HCT116 (cell line): Measurements from ENCODE around the gene SSRP1. TPM values are rescaled to one million over a fixed set of nuclear protein-coding genes. Genes with fewer than 3 reads are reported as not detected.

Experiments
- ATAC-seq: fragments of 200-7000 bp; cut with Tn5 transposase; 2 replicates; pipeline ENCODE4 v1.9.1; 2020; ENCODE audit warnings: mild to moderate bottlenecking, moderate library complexity
- BruUV-seq: library from RNA; stranded (reverse); fragments of 400-500 nt; replicated peaks from 2 replicates; lab custom pipeline; 2021; lab: Mats Ljungman, UMichigan
- CTCF ChIA-PET: fragments of 300-600 bp; sonication (Branson Sonifier 250); formaldehyde crosslinking; loops from one replicate; lab custom pipeline; 2021; ENCODE audit warnings: antibody characterized with exemption; lab: Charles Lee
- POLR2A ChIA-PET: fragments of 300-600, 350-600 bp; sonication (Branson Sonifier 250); formaldehyde crosslinking; loops from one replicate; lab custom pipeline; 2021; ENCODE audit warnings: antibody characterized with exemption; lab: Charles Lee
- RAD21 ChIA-PET, 2 experiments: fragments of 300-600 bp; sonication (Branson Sonifier 250); formaldehyde crosslinking; loops; one replicate each; lab custom pipeline; 2023; ENCODE audit warnings: low total read pairs in 2 of 2; ENCODE audit not compliant: uncharacterized antibody in 2 of 2, unreplicated experiment in 2 of 2, low non-redundant PET in 1 of 2; lab: Charles Lee
- DNase-seq: peaks from one replicate; pipeline ENCODE4 v3.0.0-alpha.2; 2010; ENCODE audit warnings: low read depth, low spot score
- H2AFZ ChIP-seq: fragments of 200-600 bp; shearing (Covaris generic), sonication (generic); 2 replicates; pipeline ENCODE4 v1.6.1; 2017; ENCODE audit warnings: low read depth, mixed run types, mixed read lengths, antibody characterized with exemption, low read length; ENCODE audit not compliant: poor library complexity, severe bottlenecking
- H3K27ac ChIP-seq: 2 replicates; pipeline ENCODE4 v1.5.1; 2012; ENCODE audit warnings: low read depth, low read length
- H3K27me3 ChIP-seq: fragments of 200-600 bp; sonication (generic); 2 replicates; pipeline ENCODE4 v1.6.1; 2016; ENCODE audit warnings: mixed run types, low read length, mixed read lengths; ENCODE audit not compliant: insufficient read depth
- H3K36me3 ChIP-seq, 2 experiments: fragments of 200-500 bp in 1 of 2; fragments of 200-600 bp in 1 of 2; sonication (Bioruptor generic) in 1 of 2; sonication (generic) in 1 of 2; 2 replicates each; pipeline versions ENCODE4 v1.5.1 to v1.6.1; 2014 to 2016; ENCODE audit warnings: low read length in 2 of 2, inconsistent platforms in 1 of 2, mixed read lengths in 1 of 2, mixed run types in 1 of 2; ENCODE audit not compliant: insufficient read depth in 2 of 2, control insufficient read depth in 1 of 2
- H3K4me1 ChIP-seq, 2 experiments: fragments of 200-600 bp in 1 of 2; sonication (generic) in 1 of 2; 2 replicates each; pipeline versions ENCODE4 v1.5.1 to v1.6.1; 2012 to 2017; ENCODE audit warnings: low read length in 2 of 2, inconsistent platforms in 1 of 2, mild to moderate bottlenecking in 1 of 2, mixed read lengths in 1 of 2, mixed run types in 1 of 2, moderate library complexity in 1 of 2; ENCODE audit not compliant: insufficient read depth in 2 of 2, control insufficient read depth in 1 of 2
- H3K4me2 ChIP-seq: fragments of 200-600 bp; sonication (generic); 2 replicates; pipeline ENCODE4 v1.6.1; 2017; ENCODE audit warnings: mixed run types, low read length, mixed read lengths
- H3K4me3 ChIP-seq, 2 experiments: fragments of 200-600 bp in 1 of 2; sonication (generic) in 1 of 2; replicated peaks in 1 of 2; 2 replicates each; pipeline ENCODE4 v1.5.1; 2011 to 2016; ENCODE audit warnings: low read length in 2 of 2, control low read depth in 1 of 2, low read depth in 1 of 2, mild to moderate bottlenecking in 1 of 2, mixed read lengths in 1 of 2, mixed run types in 1 of 2
- H3K79me2 ChIP-seq: fragments of 200-600 bp; sonication (generic); 2 replicates; pipeline ENCODE4 v1.6.1; 2017; ENCODE audit warnings: mild to moderate bottlenecking, mixed run types, low read length, moderate library complexity, mixed read lengths; ENCODE audit not compliant: insufficient read depth
- H3K9ac ChIP-seq: fragments of 200-600 bp; sonication (generic); 2 replicates; pipeline ENCODE4 v1.6.1; 2016; ENCODE audit warnings: low read length, mixed read lengths
- H3K9me2 ChIP-seq: fragments of 200-600 bp; sonication (generic), shearing (Covaris generic); 2 replicates; pipeline ENCODE4 v1.6.1; 2017; ENCODE audit warnings: mixed run types, mild to moderate bottlenecking, moderate library complexity; ENCODE audit not compliant: insufficient read depth
- H3K9me3 ChIP-seq, 2 experiments: fragments of 200-500 bp in 1 of 2; fragments of 200-600 bp in 1 of 2; sonication (Bioruptor generic) in 1 of 2; sonication (generic) in 1 of 2; 2 replicates each; pipeline ENCODE4 v1.6.1; 2014 to 2017; ENCODE audit warnings: low read length in 2 of 2, mixed read lengths in 2 of 2, inconsistent platforms in 1 of 2, low read depth in 1 of 2, mild to moderate bottlenecking in 1 of 2, mixed run types in 1 of 2, moderate library complexity in 1 of 2; ENCODE audit not compliant: control insufficient read depth in 1 of 2, insufficient read depth in 1 of 2
- H4K20me1 ChIP-seq: fragments of 200-600 bp; sonication (generic), shearing (Covaris generic); 2 replicates; pipeline ENCODE4 v1.6.1; 2017; ENCODE audit warnings: mixed run types, mild to moderate bottlenecking, moderate library complexity; ENCODE audit not compliant: insufficient read depth
- CBX3 ChIP-seq: IDR thresholded peaks from 2 replicates; pipeline ENCODE4 v1.6.1; 2012; ENCODE audit warnings: low read depth
- POLR2A ChIP-seq: IDR thresholded peaks from 2 replicates; pipeline ENCODE4 v1.7.0; 2011; ENCODE audit warnings: borderline replicate concordance; ENCODE audit not compliant: insufficient read depth, insufficient read length; ENCODE audit errors: extremely low read depth
- POLR2AphosphoS5 ChIP-seq: IDR thresholded peaks from 2 replicates; pipeline ENCODE4 v1.6.1; 2011; ENCODE audit warnings: mild to moderate bottlenecking, low read depth, low read length, moderate library complexity
- RAD21 ChIP-seq: IDR thresholded peaks from 2 replicates; pipeline ENCODE4 v1.6.1; 2012; ENCODE audit warnings: low read depth, mild to moderate bottlenecking
- REST ChIP-seq: IDR thresholded peaks from 2 replicates; pipeline ENCODE4 v1.6.1; 2012; ENCODE audit warnings: low read depth
- SP1 ChIP-seq: IDR thresholded peaks from 2 replicates; pipeline ENCODE4 v1.6.1; 2012; ENCODE audit warnings: low read depth
- ZBTB33 ChIP-seq: IDR thresholded peaks from 2 replicates; pipeline ENCODE4 v1.6.1; 2011; ENCODE audit warnings: mild to moderate bottlenecking, low read length, moderate library complexity; ENCODE audit not compliant: insufficient replicate concordance; ENCODE audit errors: extremely low read depth
- intact Hi-C: fragments of 100-400 bp; cut with micrococcal nuclease; formaldehyde crosslinking; loops from 2 replicates; pipeline ENCODE4 v1.10.0; 2022
- total RNA-seq: library from RNA; stranded (reverse); gene quantifications from one replicate; pipeline ENCODE4 v1.2.1, GENCODE V29; 2021; ENCODE audit not compliant: unreplicated experiment

SSRP1 gene
- total RNA-seq, 1 experiment from 2014 or later: 260 TPM

- H3K27ac ChIP-seq: no peak overlapping the region
- ATAC-seq (no peak), DNase-seq (no peak)
- H4K20me1 ChIP-seq: no peaks in the 10 kb centered on the region
- ChIA-PET POLR2A (no interaction called here), CTCF (interaction anchor here (0.6 kb wide), 1 partner anchor 26 kb away, joined by 3 read pairs; no protein-coding TSS in a partner anchor), RAD21 (no interaction called here)
- H3K9me2 ChIP-seq: no peaks in the 10 kb centered on the region
- H3K4me3 ChIP-seq: no peak overlapping the region
- no peaks in the 10 kb centered on the region for H3K36me3 ChIP-seq
- H3K4me1 ChIP-seq: no peaks in the 10 kb centered on the region
- no peaks in the 10 kb centered on the region for H3K79me2 ChIP-seq
- TF ChIP-seq POLR2AphosphoS5 (no peak), SP1 (no peak), RAD21 (no peak), ZBTB33 (no peak), REST (peak; percentile 85), POLR2A (no peak), CBX3 (no peak)
- H3K4me2 ChIP-seq: no peak overlapping the region
- H2AFZ ChIP-seq: no peak overlapping the region
- no peak overlapping the region for H3K9ac ChIP-seq
- intact Hi-C loops: no loop called here
- BruUV-seq: no TSS peak
- H3K9me3 ChIP-seq: no peaks in the 10 kb centered on the region
- peaks cover 27% of the 10 kb centered on the region for H3K27me3 ChIP-seq
Observed at GRCh38 chr11:57379732-57380131, 44.0 kb upstream of the SSRP1 start.
